NB4 (cell line): ENCODE data around the gene MIS18A.

Source experiments
- MAX ChIP-seq: IDR thresholded peaks from 2 replicates; pipeline ENCODE4 v1.6.1; 2011; ENCODE audit warnings: low read depth, low read length
- POLR2A ChIP-seq: IDR thresholded peaks from 2 replicates; pipeline ENCODE4 v1.6.1; 2011; ENCODE audit warnings: mild to moderate bottlenecking; ENCODE audit not compliant: insufficient read length; ENCODE audit errors: extremely low read depth
- TF ChIP-seq, protein P1 (sequence below): IDR thresholded peaks from one replicate; pipeline ENCODE4 v1.5.1; 2012; ENCODE audit warnings: low read depth, low read length

GRCh38 chr21:32301596-32301995, 22.7 kb upstream of the MIS18A start:
- TF ChIP-seq, protein P1, sequence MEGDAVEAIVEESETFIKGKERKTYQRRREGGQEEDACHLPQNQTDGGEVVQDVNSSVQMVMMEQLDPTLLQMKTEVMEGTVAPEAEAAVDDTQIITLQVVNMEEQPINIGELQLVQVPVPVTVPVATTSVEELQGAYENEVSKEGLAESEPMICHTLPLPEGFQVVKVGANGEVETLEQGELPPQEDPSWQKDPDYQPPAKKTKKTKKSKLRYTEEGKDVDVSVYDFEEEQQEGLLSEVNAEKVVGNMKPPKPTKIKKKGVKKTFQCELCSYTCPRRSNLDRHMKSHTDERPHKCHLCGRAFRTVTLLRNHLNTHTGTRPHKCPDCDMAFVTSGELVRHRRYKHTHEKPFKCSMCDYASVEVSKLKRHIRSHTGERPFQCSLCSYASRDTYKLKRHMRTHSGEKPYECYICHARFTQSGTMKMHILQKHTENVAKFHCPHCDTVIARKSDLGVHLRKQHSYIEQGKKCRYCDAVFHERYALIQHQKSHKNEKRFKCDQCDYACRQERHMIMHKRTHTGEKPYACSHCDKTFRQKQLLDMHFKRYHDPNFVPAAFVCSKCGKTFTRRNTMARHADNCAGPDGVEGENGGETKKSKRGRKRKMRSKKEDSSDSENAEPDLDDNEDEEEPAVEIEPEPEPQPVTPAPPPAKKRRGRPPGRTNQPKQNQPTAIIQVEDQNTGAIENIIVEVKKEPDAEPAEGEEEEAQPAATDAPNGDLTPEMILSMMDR = no peak
- TF ChIP-seq POLR2A = no peak
- no peak for TF ChIP-seq MAX
